WERI-Rb-1 (cell line): ENCODE data around the gene UXS1.

ENCODE experiments used
- DNase-seq: peaks from one replicate; pipeline ENCODE4 v3.0.0-alpha.2; 2020
- H3K27ac ChIP-seq: fragments of 250-450 bp; sonication (Bioruptor Pico); 2 replicates; pipeline ENCODE4 v1.5.1; 2020; ENCODE audit warnings: mild to moderate bottlenecking, moderate library complexity
- H3K27me3 ChIP-seq: fragments of 250-450 bp; sonication (Bioruptor Pico); 2 replicates; pipeline ENCODE4 v1.5.1; 2021; ENCODE audit warnings: mild to moderate bottlenecking, low read depth, moderate library complexity; ENCODE audit not compliant: insufficient read depth, severe bottlenecking
- H3K36me3 ChIP-seq: fragments of 250-450 bp; sonication (Bioruptor Pico); 2 replicates; pipeline ENCODE4 v1.5.1; 2020; ENCODE audit warnings: mild to moderate bottlenecking, moderate library complexity
- H3K4me3 ChIP-seq: 2 replicates; pipeline ENCODE4 v1.5.1; 2011; ENCODE audit warnings: low read depth, mild to moderate bottlenecking, control low read depth, low read length
- H3K9me3 ChIP-seq: fragments of 250-450 bp; sonication (Bioruptor Pico); 2 replicates; pipeline ENCODE4 v1.5.1; 2021; ENCODE audit warnings: mild to moderate bottlenecking, moderate library complexity; ENCODE audit not compliant: severe bottlenecking
- CTCF ChIP-seq: IDR thresholded peaks from 2 replicates; pipeline ENCODE4 v1.5.1; 2011; ENCODE audit warnings: low read depth, mild to moderate bottlenecking, control low read depth, inconsistent platforms, low read length

Gene UXS1

GRCh38 chr2:106105151-106105922 is 88.8 kb downstream of the UXS1 start:
- H3K27me3 ChIP-seq, result no peaks in the 10 kb centered on the region
- H3K9me3 ChIP-seq, result no peaks in the 10 kb centered on the region
- H3K27ac ChIP-seq, result no peak overlapping the region
- TF ChIP-seq CTCF, result no peak
- DNase-seq, result no peak
- H3K4me3 ChIP-seq, result no peak overlapping the region
- H3K36me3 ChIP-seq, result peaks cover 12% of the 10 kb centered on the region

GRCh38 chr2:106104332-106105062 is 89.6 kb downstream of the UXS1 start:
- Histone ChIP-seq H3K27me3 (no peaks in the 10 kb centered on the region), H3K9me3 (no peaks in the 10 kb centered on the region), H3K27ac (no peak overlapping the region), H3K4me3 (no peak overlapping the region), H3K36me3 (peaks cover 13% of the 10 kb centered on the region)
- DNase-seq, result peak; percentile 55
- peak; percentile 69 for TF ChIP-seq CTCF

GRCh38 chr2:106099691-106100090 is 94.4 kb downstream of the UXS1 start:
- DNase-seq, result no peak
- no peak for TF ChIP-seq CTCF
- Histone ChIP-seq H3K4me3 (no peak overlapping the region), H3K27me3 (no peaks in the 10 kb centered on the region), H3K9me3 (no peaks in the 10 kb centered on the region), H3K36me3 (peaks cover 15% of the 10 kb centered on the region), H3K27ac (no peak overlapping the region)

- Histone ChIP-seq H3K27ac (no peak overlapping the region), H3K4me3 (no peak overlapping the region), H3K9me3 (no peaks in the 10 kb centered on the region), H3K36me3 (peaks cover 15% of the 10 kb centered on the region), H3K27me3 (no peaks in the 10 kb centered on the region)
- DNase-seq, result no peak
- TF ChIP-seq CTCF, result no peak
Measured at GRCh38 chr2:106098664-106099063, 95.4 kb downstream of the UXS1 start.

- Histone ChIP-seq H3K27me3 (no peaks in the 10 kb centered on the region), H3K36me3 (peaks cover 15% of the 10 kb centered on the region), H3K9me3 (no peaks in the 10 kb centered on the region), H3K27ac (no peak overlapping the region), H3K4me3 (no peak overlapping the region)
- peak; percentile 63 for TF ChIP-seq CTCF
- DNase-seq, result peak; percentile 26
Measured at GRCh38 chr2:106098081-106098480, 96.0 kb downstream of the UXS1 start.
